HCT116 (cell line): ENCODE data around the gene TRIM67.

Experiments
- CEBPB ChIP-seq: IDR thresholded peaks from 2 replicates; pipeline ENCODE4 v1.6.1; 2012; ENCODE audit warnings: low read depth
- EGR1 ChIP-seq: IDR thresholded peaks from 2 replicates; pipeline ENCODE4 v1.6.1; 2012; ENCODE audit warnings: low read depth
- EZH2 ChIP-seq: fragments of 200-600 bp; sonication (generic); IDR thresholded peaks from 2 replicates; pipeline ENCODE4 v1.6.1; 2017; ENCODE audit warnings: antibody characterized with exemption, mixed run types
- JUND ChIP-seq: IDR thresholded peaks from 2 replicates; pipeline ENCODE4 v1.6.1; 2012
- POLR2AphosphoS5 ChIP-seq: IDR thresholded peaks from 2 replicates; pipeline ENCODE4 v1.6.1; 2011; ENCODE audit warnings: mild to moderate bottlenecking, low read depth, low read length, moderate library complexity
- SP1 ChIP-seq: IDR thresholded peaks from 2 replicates; pipeline ENCODE4 v1.6.1; 2012; ENCODE audit warnings: low read depth
- TCF7L2 ChIP-seq: IDR thresholded peaks from 2 replicates; pipeline ENCODE4 v1.7.0; 2011; ENCODE audit warnings: borderline replicate concordance, inconsistent platforms; ENCODE audit not compliant: insufficient read depth, insufficient read length; ENCODE audit errors: extremely low read depth
- TF ChIP-seq, protein P1 (sequence below), 3 experiments: fragments of 200-600 bp in 1 of 3; sonication (generic) in 1 of 3; IDR thresholded peaks in 2 of 3; conservative IDR thresholded peaks in 1 of 3; 2 replicates each; pipeline ENCODE4 v1.5.1; 2012 to 2017; ENCODE audit warnings: low read depth in 2 of 3, low read length in 2 of 3, antibody characterized with exemption in 1 of 3, borderline replicate concordance in 1 of 3, control low read depth in 1 of 3, mild to moderate bottlenecking in 1 of 3, mixed read lengths in 1 of 3, mixed run types in 1 of 3, moderate library complexity in 1 of 3; ENCODE audit not compliant: insufficient read depth in 1 of 3
- TF ChIP-seq, protein P2 (sequence below): IDR thresholded peaks from 2 replicates; pipeline ENCODE4 v1.6.1; 2012; ENCODE audit warnings: low read depth
- TF ChIP-seq, protein P3 (sequence below): IDR thresholded peaks from 2 replicates; pipeline ENCODE4 v1.6.1; 2012

DNA sequence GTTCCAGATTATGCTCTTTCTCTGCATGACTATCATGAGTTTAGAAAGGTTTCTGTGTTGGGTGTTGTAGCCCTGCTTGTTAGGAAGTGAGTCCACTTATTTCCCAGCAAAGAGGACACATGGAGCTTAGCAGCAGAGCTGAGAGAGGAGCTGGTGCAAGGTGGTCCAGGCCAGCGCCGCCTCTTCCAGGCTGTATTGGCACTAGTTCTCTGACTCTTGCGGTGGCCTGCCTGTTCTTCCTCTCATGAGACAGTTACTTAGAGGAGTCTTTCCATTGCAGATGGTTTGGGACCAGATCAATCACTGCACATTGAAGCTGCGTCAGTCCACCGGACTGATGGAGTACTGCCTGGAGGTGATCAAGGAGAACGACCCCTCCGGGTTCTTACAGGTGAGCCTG, 38.0 kb downstream of the TRIM67 start:
- TF ChIP-seq POLR2AphosphoS5, result no peak
- TF ChIP-seq, protein P1, sequence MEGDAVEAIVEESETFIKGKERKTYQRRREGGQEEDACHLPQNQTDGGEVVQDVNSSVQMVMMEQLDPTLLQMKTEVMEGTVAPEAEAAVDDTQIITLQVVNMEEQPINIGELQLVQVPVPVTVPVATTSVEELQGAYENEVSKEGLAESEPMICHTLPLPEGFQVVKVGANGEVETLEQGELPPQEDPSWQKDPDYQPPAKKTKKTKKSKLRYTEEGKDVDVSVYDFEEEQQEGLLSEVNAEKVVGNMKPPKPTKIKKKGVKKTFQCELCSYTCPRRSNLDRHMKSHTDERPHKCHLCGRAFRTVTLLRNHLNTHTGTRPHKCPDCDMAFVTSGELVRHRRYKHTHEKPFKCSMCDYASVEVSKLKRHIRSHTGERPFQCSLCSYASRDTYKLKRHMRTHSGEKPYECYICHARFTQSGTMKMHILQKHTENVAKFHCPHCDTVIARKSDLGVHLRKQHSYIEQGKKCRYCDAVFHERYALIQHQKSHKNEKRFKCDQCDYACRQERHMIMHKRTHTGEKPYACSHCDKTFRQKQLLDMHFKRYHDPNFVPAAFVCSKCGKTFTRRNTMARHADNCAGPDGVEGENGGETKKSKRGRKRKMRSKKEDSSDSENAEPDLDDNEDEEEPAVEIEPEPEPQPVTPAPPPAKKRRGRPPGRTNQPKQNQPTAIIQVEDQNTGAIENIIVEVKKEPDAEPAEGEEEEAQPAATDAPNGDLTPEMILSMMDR (IDR thresholded peaks at IDR 0.05 in 2 of 3, conservative IDR thresholded peaks at IDR 0.05 in 1 of 3; ENCODE audit: borderline replicate concordance in 1 of 3, insufficient read depth in 1 of 3, low read depth in 2 of 3, low read length in 2 of 3), result no peak
- TF ChIP-seq JUND, result no peak
- TF ChIP-seq, protein P2, sequence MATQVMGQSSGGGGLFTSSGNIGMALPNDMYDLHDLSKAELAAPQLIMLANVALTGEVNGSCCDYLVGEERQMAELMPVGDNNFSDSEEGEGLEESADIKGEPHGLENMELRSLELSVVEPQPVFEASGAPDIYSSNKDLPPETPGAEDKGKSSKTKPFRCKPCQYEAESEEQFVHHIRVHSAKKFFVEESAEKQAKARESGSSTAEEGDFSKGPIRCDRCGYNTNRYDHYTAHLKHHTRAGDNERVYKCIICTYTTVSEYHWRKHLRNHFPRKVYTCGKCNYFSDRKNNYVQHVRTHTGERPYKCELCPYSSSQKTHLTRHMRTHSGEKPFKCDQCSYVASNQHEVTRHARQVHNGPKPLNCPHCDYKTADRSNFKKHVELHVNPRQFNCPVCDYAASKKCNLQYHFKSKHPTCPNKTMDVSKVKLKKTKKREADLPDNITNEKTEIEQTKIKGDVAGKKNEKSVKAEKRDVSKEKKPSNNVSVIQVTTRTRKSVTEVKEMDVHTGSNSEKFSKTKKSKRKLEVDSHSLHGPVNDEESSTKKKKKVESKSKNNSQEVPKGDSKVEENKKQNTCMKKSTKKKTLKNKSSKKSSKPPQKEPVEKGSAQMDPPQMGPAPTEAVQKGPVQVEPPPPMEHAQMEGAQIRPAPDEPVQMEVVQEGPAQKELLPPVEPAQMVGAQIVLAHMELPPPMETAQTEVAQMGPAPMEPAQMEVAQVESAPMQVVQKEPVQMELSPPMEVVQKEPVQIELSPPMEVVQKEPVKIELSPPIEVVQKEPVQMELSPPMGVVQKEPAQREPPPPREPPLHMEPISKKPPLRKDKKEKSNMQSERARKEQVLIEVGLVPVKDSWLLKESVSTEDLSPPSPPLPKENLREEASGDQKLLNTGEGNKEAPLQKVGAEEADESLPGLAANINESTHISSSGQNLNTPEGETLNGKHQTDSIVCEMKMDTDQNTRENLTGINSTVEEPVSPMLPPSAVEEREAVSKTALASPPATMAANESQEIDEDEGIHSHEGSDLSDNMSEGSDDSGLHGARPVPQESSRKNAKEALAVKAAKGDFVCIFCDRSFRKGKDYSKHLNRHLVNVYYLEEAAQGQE, result no peak
- no peak for TF ChIP-seq EZH2
- no peak for TF ChIP-seq TCF7L2
- no peak for TF ChIP-seq SP1
- no peak for TF ChIP-seq CEBPB
- TF ChIP-seq EGR1, result no peak
- TF ChIP-seq, protein P3, sequence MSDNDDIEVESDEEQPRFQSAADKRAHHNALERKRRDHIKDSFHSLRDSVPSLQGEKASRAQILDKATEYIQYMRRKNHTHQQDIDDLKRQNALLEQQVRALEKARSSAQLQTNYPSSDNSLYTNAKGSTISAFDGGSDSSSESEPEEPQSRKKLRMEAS, result no peak
